GM10266 (cell line): ENCODE results near the gene CENPE.

Source experiments
- DNase-seq: peaks from one replicate; pipeline ENCODE4 v3.0.0; 2012; ENCODE audit errors: extremely low spot score
- TF ChIP-seq, protein P1 (sequence below): IDR thresholded peaks from 2 replicates; pipeline ENCODE4 v1.5.1; 2012; ENCODE audit warnings: mild to moderate bottlenecking, low read depth; ENCODE audit not compliant: control insufficient read depth, insufficient read depth; ENCODE audit errors: missing control alignments

Gene CENPE

DNA sequence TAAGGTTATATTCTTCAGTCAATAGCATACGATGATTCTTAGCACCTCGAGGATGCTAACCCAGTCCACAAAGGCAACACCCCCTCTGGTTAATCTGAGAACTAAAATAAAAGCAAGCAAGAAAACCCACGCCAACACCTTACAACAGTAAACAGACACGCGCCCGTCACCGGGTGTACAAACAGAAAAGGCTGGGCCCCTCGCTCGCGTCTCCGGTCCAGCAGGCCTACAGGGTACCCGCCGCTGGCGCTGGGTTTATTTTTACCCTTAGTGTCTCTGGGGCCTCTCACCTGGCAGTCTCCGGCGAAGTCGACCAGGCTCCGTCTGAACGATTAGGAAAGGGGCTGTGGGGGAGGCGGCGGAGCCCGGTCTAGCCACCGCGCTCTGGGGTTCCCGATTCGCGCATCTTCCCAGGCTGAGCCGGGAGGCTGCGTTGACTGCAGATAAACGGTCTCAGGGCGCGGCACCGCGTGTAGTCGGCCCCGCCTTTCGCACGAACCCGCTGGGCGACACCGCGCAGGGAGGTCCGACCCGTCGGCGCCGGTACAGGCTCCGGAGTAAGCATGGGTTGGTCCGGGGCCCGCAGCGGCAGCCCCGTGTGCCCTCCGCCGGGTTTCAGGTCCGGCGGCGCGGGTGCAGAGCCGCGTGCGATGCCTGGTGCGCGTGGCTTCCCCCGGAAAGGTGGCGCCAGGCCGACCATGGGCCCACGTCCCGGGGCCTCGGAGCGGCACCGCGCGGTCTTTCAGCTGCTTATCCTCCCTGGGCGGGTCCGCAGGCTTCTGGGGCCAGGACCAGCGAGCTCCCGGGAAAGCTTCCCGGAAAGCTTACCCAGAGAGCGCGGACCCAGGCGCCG lies 122.0 kb downstream of the CENPE start:
- peak; percentile 59 for DNase-seq
- TF ChIP-seq, protein P1, sequence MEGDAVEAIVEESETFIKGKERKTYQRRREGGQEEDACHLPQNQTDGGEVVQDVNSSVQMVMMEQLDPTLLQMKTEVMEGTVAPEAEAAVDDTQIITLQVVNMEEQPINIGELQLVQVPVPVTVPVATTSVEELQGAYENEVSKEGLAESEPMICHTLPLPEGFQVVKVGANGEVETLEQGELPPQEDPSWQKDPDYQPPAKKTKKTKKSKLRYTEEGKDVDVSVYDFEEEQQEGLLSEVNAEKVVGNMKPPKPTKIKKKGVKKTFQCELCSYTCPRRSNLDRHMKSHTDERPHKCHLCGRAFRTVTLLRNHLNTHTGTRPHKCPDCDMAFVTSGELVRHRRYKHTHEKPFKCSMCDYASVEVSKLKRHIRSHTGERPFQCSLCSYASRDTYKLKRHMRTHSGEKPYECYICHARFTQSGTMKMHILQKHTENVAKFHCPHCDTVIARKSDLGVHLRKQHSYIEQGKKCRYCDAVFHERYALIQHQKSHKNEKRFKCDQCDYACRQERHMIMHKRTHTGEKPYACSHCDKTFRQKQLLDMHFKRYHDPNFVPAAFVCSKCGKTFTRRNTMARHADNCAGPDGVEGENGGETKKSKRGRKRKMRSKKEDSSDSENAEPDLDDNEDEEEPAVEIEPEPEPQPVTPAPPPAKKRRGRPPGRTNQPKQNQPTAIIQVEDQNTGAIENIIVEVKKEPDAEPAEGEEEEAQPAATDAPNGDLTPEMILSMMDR: no peak

- DNase-seq: peak; percentile 18
These were observed 122.7 kb downstream of the CENPE start for GRCh38 chr4:103075435-103075893.

GRCh38 chr4:103074744-103075434 lies 123.3 kb downstream of the CENPE start:
- peak; percentile 25 for DNase-seq
- TF ChIP-seq, protein P1: no peak

More at GRCh38 chr4:103075435-103075893, 122.7 kb downstream of the CENPE start:
- TF ChIP-seq, protein P1: no peak

- DNase-seq: no peak
- TF ChIP-seq, protein P1: no peak
These were observed 124.2 kb downstream of the CENPE start for GRCh38 chr4:103073792-103074438.

GRCh38 chr4:103067841-103068547 lies 130.1 kb downstream of the CENPE start:
- TF ChIP-seq, protein P1: no peak
- no peak for DNase-seq

DNA sequence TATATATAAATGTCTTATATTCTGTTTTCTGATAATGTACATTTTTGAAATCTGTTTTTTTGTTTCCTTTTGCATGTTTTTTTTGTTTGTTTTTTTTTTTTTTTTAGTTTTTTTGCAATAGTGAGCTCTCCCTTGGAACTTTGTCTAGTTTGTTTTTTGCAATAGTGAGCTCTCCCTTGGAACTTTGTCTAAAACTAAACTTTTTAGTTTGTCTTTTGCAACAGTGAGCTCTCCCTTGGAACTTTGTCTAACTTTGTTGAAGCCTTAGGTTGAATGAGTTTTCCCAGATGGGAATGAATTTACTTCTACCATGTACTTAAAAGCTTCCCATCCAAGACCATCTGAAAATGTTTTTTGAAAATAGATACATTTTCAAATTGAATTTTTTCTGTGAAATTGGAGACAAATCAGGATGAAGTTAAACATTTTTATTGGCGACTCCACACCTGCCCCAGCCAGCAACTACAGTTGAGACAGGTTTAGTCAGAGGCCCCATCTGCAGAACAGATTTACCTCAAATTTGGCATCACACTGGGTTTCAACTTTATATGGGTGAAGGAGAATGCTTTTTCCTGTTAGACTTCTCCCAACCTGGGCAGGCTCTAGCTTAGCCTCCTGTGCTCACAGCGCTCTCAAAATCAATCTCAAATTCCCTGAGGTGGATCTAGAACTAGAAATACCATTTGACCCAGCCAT lies 137.5 kb downstream of the CENPE start:
- TF ChIP-seq, protein P1: no peak
- no peak for DNase-seq
